ENCODE results near the gene SPDYE6.
A peak's percentile ranks its signal among the peaks of the same experiment; 100 is the strongest.

Gene SPDYE6

DNA sequence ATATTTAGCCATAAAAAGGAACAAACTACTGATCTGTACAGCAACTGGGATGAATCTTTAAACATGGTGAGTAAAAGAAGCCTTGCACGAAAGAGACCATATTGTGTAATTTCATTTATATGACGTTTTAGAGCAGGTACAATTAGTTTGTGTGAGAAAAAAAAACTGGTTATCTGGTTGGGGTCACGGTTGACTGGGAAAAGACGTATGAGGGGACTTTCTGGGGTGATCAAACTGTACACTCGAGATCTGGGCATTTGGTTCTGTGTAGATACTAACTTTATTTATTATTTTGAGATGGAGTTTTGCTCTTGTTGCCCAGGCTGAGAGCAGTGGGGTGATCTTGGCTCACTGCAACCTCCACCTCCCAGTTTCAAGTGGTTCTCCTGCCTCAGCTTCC, 44.1 kb upstream of the SPDYE6 start:
- peaks cover 6% of the 10 kb centered on the region; the same call in 1 of the 2 replicates for H3K36me3 ChIP-seq (replicated peaks; ENCODE audit: insufficient read depth, low read length)
- DNase-seq, result no peak
- H3K27me3 ChIP-seq (replicated peaks; ENCODE audit: insufficient read depth, low read length), result no peaks in the 10 kb centered on the region
- TF ChIP-seq EZH2 (optimal IDR thresholded peaks at IDR 0.05; ENCODE audit: low read depth, low read length) (no peak), EZH2phosphoT487 (IDR thresholded peaks at IDR 0.05; ENCODE audit: low read length) (no peak)
- TF ChIP-seq, protein P1, sequence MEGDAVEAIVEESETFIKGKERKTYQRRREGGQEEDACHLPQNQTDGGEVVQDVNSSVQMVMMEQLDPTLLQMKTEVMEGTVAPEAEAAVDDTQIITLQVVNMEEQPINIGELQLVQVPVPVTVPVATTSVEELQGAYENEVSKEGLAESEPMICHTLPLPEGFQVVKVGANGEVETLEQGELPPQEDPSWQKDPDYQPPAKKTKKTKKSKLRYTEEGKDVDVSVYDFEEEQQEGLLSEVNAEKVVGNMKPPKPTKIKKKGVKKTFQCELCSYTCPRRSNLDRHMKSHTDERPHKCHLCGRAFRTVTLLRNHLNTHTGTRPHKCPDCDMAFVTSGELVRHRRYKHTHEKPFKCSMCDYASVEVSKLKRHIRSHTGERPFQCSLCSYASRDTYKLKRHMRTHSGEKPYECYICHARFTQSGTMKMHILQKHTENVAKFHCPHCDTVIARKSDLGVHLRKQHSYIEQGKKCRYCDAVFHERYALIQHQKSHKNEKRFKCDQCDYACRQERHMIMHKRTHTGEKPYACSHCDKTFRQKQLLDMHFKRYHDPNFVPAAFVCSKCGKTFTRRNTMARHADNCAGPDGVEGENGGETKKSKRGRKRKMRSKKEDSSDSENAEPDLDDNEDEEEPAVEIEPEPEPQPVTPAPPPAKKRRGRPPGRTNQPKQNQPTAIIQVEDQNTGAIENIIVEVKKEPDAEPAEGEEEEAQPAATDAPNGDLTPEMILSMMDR (IDR thresholded peaks at IDR 0.05; ENCODE audit: low read length), result no peak
- H3K27ac ChIP-seq (ENCODE audit: low read length), result no peak overlapping the region
- no peaks in the 10 kb centered on the region for H3K9me3 ChIP-seq (replicated peaks; ENCODE audit: insufficient read depth, low read length)
- no peaks in the 10 kb centered on the region for H4K20me1 ChIP-seq (ENCODE audit: insufficient read depth, low read length)
- peaks cover 42% of the 10 kb centered on the region for H3K79me2 ChIP-seq (ENCODE audit: low read length)
- H3K4me2 ChIP-seq (ENCODE audit: low read depth, low read length), result no peak overlapping the region
- H3K9ac ChIP-seq (ENCODE audit: low read length), result no peak overlapping the region
- no peak overlapping the region for H3K4me3 ChIP-seq (ENCODE audit: low read length)
- no peaks in the 10 kb centered on the region for H3K9me2 ChIP-seq (replicated peaks; ENCODE audit: insufficient read depth, low read length)
- no peak overlapping the region for H2AFZ ChIP-seq (ENCODE audit: low read length)
- peaks cover 26% of the 10 kb centered on the region for H3F3A ChIP-seq (ENCODE audit: insufficient read depth, low read length)
- peaks cover 24% of the 10 kb centered on the region for H3K4me1 ChIP-seq (ENCODE audit: low read length)

DNA sequence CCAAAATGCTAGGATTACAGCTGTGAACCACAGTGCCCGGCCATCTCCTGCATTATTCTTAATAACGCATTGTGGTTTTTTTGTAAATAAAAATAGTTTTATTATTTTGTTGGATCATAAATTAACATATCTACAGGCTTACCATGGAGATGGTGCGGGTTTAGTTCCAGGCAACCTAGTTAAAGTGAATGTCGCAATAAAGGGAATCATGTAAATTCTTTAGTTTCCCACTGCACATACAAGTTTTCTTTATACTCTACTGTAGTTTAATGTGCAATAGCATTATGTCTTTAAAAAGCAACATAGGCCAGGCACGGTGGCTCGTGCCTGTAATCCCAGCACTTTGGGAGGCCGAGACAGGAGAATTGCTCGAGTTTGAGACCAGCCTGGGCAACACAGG, 42.3 kb upstream of the SPDYE6 start:
- Histone ChIP-seq H3K4me2 (ENCODE audit: low read depth, low read length) (no peak overlapping the region), H2AFZ (ENCODE audit: low read length) (no peak overlapping the region), H3K9me2 (replicated peaks; ENCODE audit: insufficient read depth, low read length) (no peaks in the 10 kb centered on the region), H3K27ac (ENCODE audit: low read length) (no peak overlapping the region), H3K4me3 (ENCODE audit: low read length) (no peak overlapping the region), H4K20me1 (ENCODE audit: insufficient read depth, low read length) (no peaks in the 10 kb centered on the region), H3K27me3 (replicated peaks; ENCODE audit: insufficient read depth, low read length) (no peaks in the 10 kb centered on the region), H3K79me2 (ENCODE audit: low read length) (peaks cover 36% of the 10 kb centered on the region), H3F3A (ENCODE audit: insufficient read depth, low read length) (peaks cover 21% of the 10 kb centered on the region), H3K4me1 (ENCODE audit: low read length) (peaks cover 17% of the 10 kb centered on the region), H3K36me3 (replicated peaks; ENCODE audit: insufficient read depth, low read length) (peaks cover 3% of the 10 kb centered on the region; the same call in 1 of the 2 replicates), H3K9me3 (replicated peaks; ENCODE audit: insufficient read depth, low read length) (no peaks in the 10 kb centered on the region), H3K9ac (ENCODE audit: low read length) (no peak overlapping the region)
- DNase-seq, result no peak
- TF ChIP-seq EZH2 (optimal IDR thresholded peaks at IDR 0.05; ENCODE audit: low read depth, low read length), result no peak
- TF ChIP-seq EZH2phosphoT487 (IDR thresholded peaks at IDR 0.05; ENCODE audit: low read length), result no peak
- TF ChIP-seq, protein P1 (IDR thresholded peaks at IDR 0.05; ENCODE audit: low read length), result no peak

DNA sequence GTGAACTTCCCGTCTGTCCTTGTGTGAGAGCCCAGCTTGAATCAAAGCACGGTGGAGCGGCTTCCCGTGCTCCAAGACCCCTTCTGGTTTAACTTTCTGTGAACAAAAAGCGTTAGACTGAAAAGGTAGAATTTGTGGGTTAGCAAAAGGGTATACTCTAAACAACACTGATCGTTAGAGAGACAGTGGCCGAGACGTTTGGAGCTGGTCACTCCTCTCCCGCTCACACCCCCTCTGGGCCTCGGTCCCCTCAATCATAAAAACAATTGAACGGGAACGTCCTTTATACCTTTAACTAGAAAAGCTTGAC, 40.4 kb upstream of the SPDYE6 start:
- H3K9ac ChIP-seq (ENCODE audit: low read length), result peak overlapping the region; percentile 95
- no peak for TF ChIP-seq EZH2phosphoT487 (IDR thresholded peaks at IDR 0.05; ENCODE audit: low read length)
- no peak for TF ChIP-seq EZH2 (optimal IDR thresholded peaks at IDR 0.05; ENCODE audit: low read depth, low read length)
- TF ChIP-seq, protein P1 (IDR thresholded peaks at IDR 0.05; ENCODE audit: low read length), result no peak
- peaks cover 11% of the 10 kb centered on the region for H3F3A ChIP-seq (ENCODE audit: insufficient read depth, low read length)
- peaks cover 43% of the 10 kb centered on the region for H3K79me2 ChIP-seq (ENCODE audit: low read length)
- no peaks in the 10 kb centered on the region for H4K20me1 ChIP-seq (ENCODE audit: insufficient read depth, low read length)
- H3K9me2 ChIP-seq (replicated peaks; ENCODE audit: insufficient read depth, low read length), result no peaks in the 10 kb centered on the region
- no peak for DNase-seq
- H2AFZ ChIP-seq (ENCODE audit: low read length), result peak overlapping the region; percentile 49
- peak overlapping the region; percentile 91 for H3K4me2 ChIP-seq (ENCODE audit: low read depth, low read length)
- H3K27me3 ChIP-seq (replicated peaks; ENCODE audit: insufficient read depth, low read length), result no peaks in the 10 kb centered on the region
- peak overlapping the region; percentile 52; the same call in 1 of the 2 replicates for H3K27ac ChIP-seq (ENCODE audit: low read length)
- peaks cover 3% of the 10 kb centered on the region; the same call in 1 of the 2 replicates for H3K36me3 ChIP-seq (replicated peaks; ENCODE audit: insufficient read depth, low read length)
- no peaks in the 10 kb centered on the region for H3K9me3 ChIP-seq (replicated peaks; ENCODE audit: insufficient read depth, low read length)
- H3K4me3 ChIP-seq (ENCODE audit: low read length), result peak overlapping the region; percentile 100
- peaks cover 12% of the 10 kb centered on the region for H3K4me1 ChIP-seq (ENCODE audit: low read length)

Data from MM.1S (cell line).